Stimulated activated CD4-positive, alpha-beta T cell treated with anti-CD3 and anti-CD28 coated beads, Interleukin-12 subunit alpha, Interleukin-12 subunit beta, amount 100 ng/mL, for 48 hours (primary cell): ENCODE measurements around the gene SARM1.
"Not testable (repeated sequence)": the region's sequence is repeated elsewhere in the genome, so short reads cannot be mapped to it uniquely, and the experiment has no call there.

Experiments used
- DNase-seq, 3 donors: peaks; one replicate each; pipeline ENCODE4 v3.0.0-alpha.2; 2020; ENCODE audit warnings: low read depth in 2 of 3, low spot score in 1 of 3

SARM1 gene

DNA sequence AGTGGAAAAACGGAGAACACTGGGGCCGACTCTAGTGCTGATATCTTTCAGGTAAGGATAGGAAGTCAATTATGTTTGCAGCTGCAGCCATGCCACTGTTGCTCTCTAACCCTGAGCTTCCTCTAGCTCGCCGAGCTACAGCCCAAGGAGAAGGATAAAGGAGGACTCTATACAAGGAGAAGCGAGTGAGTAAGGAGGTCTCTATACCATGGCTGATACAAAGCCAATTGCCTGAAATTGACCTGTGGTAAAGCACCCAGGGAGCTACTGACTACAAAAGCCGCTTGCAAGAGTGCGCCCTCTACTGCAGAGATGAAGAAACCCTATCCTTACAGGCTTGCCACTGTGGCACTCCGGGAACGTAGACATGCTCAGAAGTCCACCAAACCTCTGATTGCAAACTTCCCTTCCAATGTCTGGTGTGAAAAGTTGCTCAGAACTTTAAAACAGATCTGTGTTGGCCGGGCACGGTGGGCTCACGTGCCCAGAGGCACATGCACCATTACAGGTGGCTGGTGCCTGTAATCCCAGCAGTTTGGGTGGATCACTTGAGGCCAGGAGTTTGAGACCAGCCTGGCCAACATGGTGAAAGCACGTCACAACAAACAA, 45.3 kb downstream of the SARM1 start:
- peak; percentile 24 to 50 (median 35) for DNase-seq

- DNase-seq = no peak
Measured at GRCh38 chr17:28421787-28422305, 50.4 kb downstream of the SARM1 start.

- DNase-seq = no peak
Measured at GRCh38 chr17:28425206-28425605, 53.7 kb downstream of the SARM1 start.

DNA sequence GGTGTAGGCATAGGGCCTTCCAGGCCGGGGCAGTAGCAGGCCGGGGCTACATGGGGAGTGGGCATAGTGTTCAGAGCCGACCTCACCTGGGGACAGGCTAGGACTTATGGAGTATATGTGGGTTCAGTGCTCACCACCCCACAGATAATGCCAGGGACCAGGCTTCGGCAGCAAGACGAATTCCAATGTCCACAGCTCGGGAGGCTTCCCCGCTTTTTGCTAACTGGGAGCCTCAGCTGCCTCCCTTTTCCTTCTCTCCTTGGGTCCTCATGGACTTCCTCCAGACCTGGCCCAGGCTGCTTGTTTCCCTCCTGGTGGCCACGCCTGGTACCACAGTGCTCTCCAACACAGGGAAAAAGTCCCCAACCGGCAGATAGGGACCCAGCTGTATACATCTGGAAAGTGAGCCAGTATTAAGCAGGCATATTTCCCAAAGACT, 54.6 kb downstream of the SARM1 start:
- DNase-seq = no peak

DNA sequence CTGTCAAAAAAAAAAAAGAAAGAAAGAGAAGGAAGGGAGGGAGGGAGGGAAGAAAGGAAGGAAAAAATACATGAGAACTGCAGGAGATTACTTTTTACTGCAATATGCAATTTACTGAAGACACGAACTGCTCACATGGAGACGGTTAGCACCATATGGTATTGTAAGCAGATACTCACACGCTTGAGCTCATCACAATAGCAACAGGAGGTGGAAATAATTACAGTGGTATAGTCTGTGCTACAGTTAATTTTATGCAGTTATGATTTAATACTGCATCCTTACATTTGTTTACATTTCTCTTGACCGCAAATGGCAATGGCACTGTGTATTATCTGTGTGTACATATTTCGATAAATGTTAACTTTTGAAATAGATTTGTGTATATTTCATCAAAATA, 55.9 kb downstream of the SARM1 start:
- DNase-seq = no peak

DNA sequence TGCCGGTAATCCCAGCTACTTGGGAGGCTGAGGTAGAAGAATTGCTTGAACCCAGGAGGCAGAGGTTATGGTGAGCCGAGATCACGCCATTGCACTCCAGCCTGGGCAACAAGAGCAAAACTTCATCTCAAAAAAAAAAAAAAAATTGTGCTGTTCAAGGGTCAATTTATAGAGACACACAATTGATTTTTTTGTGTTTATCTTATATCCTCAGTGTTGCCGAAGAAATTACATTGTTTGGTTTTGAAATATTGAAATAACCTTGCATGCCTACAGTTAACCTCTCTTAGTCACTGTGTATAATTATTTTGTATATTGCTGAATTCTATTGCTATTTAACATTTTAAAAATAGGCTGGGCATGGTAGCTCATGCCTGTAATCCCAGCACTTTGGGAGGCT, 56.5 kb downstream of the SARM1 start:
- not testable (repeated sequence) for DNase-seq

DNA sequence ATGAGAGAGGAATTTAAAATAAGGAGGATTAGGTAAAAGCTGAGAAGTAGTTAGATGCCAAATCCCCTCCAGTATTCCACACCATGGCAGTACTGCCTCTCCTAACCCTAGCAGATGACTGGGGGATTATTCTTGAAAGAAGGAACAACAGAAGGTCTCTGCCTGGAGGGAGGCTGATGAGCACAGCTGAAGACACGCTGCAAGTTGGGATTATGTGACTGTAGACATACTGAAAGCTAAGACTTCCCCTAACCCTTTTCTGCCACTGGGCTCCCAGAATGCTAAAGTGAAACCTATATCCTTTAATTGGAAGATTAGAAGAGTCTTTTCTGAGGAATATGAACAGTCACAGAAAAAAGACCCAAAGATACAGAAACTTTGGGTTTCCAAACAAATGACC, 62.2 kb downstream of the SARM1 start:
- DNase-seq = no peak

GRCh38 chr17:28434326-28434725, 62.8 kb downstream of the SARM1 start:
- DNase-seq = not testable (repeated sequence)

DNA sequence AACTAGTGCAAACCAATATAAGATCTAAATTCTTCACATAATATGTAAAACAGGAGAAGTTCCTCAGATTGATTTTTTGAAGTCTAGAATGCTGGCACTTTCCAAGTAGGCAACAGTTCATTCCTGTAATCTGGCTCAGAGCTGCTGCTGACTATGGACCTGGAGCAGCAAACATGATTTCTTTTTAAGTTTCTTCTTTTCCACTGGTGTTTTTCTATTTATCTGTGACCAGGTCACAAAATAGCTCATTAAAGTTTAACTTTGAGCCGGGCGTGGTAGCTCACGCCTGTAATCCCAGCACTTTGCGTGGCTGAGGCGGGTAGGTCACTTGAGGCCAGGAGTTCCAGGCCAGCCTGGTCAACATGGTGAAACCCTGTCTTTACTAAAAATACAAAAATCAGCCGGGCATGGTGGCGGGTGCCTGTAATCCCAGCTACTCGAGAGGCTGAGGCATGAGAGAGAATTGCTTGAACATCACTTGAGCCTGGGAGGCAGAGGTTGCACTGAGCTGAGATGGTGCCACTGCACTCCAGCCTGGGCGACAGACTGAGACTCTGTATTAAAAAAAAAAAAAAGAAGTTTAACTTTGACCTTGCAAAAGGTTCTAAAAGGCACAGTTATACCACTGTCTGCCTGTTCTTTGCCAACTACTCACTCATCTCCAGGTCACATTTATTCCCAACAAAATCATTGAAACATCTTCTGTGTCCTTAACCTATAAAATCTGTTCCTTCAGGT, 72.6 kb downstream of the SARM1 start:
- DNase-seq = no peak

DNA sequence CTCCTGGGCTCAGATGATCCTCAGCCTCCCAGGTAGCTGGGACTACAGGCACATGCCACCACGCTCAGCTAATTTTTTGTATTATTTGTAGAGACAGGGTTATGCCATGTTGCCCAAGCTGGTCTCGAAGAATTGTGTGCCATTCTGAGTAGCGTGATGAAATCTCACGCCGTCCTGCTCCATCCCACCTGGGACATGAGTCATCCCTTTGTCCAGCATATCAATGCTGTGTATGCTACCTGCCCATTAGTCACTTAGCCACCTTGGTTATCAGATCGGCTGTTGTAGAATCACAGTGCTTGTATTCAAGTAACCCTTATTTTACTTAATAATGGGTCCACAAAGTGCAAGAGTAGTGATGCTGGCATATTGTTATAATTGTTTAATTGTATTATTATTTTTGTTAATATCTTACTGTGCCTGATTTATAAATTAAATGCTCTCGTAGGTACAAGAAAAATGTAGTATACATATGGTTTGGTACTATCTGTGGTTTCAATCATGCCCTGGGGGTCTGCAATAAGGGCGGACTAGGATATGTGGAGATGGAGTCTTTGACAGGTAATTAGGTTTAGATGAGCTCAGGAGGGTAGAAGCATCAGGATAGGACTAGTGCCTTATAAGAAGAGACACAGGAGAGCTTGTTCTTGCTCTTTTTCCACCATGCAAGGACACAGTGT, 75.4 kb downstream of the SARM1 start:
- DNase-seq = no peak

GRCh38 chr17:28447396-28447760, 75.9 kb downstream of the SARM1 start:
- no peak for DNase-seq

- DNase-seq = no peak
Measured at GRCh38 chr17:28449859-28450258, 78.4 kb downstream of the SARM1 start.
